CD4-positive, alpha-beta T cell treated with Interleukin-6 at 100 ng/mL for 8 hours (primary cell): ENCODE measurements around the gene ZNF618.
"Not testable (repeated sequence)": the region's sequence is repeated elsewhere in the genome, so short reads cannot be mapped to it uniquely, and the experiment has no call there.

ENCODE experiments used
- DNase-seq: peaks from one replicate; pipeline ENCODE4 v3.0.0-alpha.2; 2020; ENCODE audit warnings: mixed read lengths, low spot score

ZNF618 gene

DNA sequence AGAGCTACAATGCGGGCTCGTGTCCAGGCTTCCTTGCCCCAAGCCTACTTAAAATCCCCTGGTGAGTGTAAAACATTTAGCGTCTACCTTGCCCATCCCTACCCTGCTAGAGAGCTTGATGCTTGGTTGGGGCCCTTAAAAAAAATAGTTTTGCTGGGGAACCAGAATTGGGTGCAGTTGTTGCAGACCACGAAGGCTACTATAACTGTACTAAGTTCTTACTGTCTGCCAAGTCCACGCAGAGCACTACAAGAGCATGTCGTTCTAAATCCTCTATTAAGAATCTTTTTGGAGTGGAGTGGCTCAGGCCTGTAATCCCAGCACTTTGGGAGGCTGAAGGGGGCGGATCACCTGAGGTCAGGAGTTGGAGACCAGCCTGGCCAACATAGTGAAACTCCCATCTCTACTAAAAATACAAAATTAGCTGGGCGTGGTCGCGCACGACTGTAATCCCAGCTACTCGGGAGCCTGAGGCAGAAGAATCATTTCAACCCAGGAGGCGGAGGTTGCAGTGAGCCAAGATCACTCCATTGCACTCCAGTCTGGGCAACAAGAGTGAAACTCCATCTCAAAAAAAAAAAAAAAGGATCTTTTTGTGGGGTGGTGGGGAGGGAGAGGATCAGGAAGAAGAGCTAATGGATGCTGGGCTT, 206.8 kb downstream of the ZNF618 start:
- DNase-seq = not testable (repeated sequence)

DNA sequence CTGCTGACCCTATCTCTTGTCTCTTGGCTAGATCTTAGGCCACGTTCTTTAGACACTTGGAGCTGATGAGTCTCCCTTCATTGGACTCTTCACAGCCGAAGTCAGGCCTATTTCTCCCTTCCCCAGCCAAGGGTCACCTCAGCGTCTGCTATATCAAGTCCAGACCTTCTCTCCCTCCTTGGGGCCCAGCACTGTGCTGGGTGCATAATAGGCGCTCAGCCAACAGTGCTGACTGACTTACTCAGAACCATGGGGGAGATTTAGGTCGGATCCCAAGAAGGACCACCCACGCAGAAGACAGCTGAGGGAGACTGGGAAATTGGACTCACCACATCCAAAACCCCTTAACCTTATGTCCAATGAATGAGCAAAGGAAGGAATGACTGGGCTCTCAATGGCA, 207.6 kb downstream of the ZNF618 start:
- no peak for DNase-seq

DNA sequence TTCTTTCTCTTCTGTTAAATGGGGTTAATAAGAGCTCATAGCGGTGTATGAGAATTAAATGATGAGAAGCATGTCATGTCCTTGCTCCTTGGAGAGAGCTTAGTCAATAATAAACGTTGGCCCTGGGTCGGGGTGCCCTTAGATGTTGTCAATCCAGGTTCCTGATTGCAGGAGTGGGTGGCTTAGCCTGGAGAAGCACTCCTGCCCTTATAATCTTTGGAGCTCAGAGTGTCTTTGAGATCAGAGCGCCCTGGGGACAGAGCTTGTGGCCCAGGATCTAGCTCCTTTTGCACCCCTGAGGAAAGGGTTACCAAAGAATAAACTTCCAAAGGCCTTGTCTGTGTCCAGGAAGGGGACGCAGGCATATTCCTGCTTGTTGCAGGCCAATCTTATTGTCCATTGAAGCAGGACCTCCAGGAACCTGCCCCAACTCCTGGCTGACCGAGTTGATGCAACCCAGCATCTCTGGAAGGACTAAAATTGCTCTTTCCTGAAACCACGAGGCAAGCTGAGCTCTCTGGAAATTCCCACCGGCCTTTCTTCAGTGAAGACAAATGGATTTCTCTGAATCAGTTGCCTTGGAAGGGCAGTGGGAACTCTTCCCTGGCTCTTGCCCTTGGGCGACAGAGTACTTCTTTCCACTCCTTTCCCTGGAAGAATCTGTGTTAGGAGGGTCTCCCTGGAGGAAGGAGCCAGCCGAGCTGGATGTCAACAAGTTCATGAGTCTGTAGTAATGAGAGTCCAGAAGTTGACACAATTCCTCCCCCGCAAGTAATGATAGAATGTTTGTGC, 208.4 kb downstream of the ZNF618 start:
- DNase-seq = no peak

DNA sequence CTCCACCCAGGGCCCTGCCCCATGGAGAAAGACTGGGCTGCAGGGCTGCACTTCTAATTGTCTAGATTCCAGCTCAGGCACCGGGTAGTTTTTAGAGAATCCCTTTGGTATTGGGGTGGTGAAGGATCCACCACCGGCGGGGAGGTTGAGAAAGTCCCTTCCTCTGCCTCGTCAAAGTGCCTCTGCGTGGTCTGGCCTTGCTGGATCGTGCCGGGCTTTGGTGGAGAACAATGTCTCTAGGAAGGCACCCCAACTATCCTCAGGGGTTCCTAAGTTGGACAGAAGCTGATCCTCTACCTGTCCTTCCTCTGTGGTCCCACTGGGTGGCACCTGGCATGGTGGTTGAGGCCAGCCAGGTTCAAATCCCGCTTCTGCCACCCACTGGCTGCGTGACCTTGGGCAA, 209.3 kb downstream of the ZNF618 start:
- no peak for DNase-seq

DNA sequence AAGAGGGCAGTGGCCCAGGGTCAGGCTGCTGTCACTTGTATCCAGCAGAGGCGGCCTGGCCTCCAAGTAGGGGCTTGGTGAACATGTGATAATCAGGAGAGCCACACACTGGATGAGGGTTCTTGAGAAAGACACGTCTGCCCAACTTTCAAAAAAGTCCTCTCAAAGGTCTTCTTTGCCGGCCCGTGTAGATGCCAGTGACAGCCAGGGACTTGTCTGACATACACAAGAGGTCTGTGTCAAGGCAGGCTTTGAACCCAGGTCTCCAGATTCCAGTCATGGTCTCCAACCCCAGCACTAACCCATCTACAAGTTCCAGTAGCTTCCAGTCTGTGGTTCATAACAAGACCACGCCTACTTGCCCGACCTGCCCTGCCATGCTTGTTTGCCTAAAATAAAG, 209.9 kb downstream of the ZNF618 start:
- no peak for DNase-seq

DNA sequence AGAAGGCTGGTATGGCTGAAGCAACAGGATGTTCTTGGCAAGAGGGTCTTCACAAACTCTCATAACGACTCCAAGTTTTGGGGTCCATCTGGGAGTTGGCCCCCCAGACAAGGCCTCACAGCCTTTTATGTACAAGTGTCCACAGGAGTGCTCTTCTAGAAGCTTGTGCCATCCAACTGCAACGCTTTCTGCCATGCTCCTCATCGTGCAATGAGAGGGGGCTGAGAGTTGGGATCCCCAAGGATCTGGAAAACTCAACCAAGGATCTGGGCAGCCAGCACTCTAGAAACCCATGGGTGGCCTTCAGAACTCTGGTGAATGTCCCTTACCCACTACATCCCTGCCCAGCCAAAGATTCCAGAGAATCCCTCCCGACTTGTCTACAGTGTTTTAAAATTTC, 210.5 kb downstream of the ZNF618 start:
- no peak for DNase-seq

DNA sequence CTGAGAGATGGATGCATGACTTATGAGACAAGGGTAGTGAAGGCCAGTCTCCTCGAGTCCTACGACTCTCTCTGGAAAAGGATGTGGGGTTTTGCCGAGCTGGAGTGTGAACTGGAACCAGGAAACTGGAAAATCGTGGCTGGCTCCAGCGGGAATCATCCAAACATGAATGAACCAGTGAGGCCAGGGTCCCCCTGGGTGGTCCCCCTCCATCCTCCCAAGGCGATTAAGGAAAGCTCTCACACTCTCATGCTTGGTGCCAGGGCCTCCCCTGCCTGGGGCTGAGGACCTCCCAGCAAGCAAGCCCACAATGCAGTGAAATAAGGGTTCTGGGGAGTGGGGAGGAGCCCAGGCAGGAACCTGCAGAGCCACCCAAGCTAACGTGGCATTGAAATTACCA, 211.6 kb downstream of the ZNF618 start:
- no peak for DNase-seq

DNA sequence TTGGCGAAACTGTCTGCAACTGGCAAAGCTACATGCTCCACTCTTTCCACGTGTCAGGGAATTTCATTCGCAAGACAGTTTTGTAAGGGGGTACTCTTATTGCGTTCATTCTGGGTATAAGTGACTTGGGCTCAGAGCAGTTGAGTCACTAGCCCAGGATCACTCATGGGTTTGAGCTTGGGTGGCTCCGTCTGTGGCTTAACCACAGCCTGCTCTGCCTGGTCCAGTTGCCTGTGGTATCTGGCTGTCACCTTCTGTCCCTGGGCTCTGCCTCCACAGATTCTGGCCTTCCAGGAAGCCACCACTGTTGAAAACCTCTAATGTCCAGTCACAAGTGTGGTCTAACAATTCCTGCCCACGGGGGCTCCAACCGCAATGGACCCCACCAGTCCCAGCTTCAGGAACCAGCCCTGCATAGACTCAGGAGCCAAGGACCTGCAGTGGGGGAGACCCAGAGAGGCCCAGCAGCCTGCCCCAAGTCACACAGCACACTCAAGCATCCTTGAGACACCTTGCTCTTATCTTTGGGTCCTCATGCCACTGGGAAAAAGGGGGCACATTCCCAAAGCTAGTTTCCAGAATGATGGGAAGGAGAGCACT, 212.6 kb downstream of the ZNF618 start:
- no peak for DNase-seq

DNA sequence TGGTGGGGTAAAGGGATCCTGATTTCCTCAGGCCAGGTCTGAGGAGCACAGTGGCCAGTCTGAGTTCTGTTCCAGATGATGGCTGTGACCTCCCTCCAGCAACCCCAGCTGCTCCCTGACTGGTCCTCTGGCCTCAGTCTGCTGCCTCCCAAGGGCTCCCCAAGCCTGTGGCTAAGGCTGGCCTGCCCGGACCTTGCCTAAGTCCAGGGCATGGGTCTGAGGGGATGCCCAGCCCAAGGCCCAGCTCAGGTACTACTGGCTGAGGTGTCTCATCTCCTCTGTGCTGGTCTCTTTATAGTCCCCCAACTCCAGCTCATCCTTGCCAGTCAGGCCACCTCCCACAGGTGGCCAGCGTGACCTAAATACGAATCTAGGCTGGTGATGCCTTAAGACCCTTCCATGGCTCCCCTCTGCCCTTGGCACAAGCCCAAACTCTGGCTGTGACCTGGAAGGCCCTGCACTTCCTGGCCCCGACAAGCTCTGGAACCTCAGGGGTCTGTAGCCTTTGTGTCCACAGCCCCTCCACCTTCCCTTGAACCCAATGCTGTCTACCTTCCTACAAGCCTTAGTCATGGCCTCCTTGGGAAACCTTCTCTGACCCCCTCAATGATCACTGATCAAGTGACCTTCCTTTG, 213.2 kb downstream of the ZNF618 start:
- no peak for DNase-seq

DNA sequence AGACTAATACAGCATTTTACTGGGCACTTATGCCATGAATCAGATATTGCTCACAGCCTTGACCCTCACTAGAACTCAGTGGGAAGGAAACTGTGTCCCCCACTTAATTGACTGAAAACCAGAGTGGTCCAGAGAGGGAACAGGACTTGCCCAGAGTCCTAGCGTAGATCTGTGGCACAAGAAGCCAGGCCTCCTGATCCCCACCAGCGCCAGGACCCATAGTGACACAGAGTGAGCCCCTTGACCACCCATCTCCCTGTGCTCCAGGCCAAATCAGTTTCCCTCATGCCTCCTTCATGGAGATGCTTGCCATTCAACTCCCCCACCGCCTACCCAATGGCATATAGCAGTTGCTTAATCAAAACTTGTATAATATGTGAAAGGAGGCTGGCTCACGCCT, 214.7 kb downstream of the ZNF618 start:
- no peak for DNase-seq

DNA sequence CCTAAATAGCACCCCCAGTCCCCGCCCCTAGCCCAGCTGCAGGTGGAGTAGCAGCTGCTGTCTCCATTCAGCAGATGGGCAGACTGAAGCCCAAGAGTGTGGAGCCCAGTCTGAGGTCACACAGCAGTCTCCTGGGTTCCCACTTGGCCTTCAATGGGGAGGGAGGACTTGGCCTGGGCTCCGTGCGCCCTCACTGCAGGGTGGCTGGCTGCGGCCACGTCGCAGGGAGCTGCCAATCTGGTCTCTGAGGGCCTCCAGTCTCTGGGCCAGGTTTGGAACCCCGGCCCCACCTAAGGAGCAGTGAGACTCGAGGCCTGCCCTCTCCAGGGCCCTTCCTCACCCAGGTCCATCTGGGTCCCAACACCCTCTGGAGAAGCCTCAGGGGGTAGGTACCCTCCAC, 215.6 kb downstream of the ZNF618 start:
- DNase-seq = no peak

DNA sequence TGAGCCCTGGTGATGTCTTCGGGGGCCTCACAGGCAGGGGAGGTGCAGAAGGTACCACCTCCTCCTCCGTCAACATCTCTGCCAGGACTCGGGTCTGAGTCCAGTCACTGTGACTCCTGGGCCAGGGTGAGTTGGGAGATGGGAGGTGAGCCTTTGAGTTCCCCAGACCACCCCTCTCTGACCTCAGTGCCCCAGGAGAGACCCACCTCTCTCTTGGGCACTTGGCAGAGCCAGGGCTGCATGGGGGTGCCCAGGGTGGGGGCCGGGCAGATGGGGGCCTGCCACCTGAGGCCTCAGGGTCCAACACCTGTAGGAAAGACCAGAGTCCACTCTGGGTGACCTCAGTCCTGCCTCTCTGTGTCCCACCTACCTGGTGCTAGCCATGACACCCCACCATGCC, 216.2 kb downstream of the ZNF618 start:
- DNase-seq = no peak

DNA sequence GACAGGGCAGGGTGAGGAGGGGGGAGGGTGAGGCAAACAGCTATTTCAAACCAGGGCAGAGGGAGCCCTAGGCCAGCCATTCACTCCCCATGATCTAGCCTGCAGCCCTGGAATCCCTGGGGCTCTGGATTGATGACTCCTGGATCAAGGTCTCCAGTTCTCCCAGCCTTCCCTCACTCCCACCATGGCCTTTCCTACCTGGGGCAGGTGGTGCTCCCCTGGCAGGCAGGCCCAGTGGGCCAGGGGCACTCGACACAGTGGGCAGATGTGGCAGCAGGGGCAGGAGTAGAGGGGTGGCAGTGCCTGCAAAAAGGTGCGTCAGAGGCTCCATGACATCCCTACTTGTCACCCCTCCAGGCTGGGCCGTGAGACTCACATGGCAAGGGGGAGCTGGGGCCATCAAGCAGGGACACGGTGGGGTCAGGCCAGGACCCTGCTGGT, 216.9 kb downstream of the ZNF618 start:
- no peak for DNase-seq

DNA sequence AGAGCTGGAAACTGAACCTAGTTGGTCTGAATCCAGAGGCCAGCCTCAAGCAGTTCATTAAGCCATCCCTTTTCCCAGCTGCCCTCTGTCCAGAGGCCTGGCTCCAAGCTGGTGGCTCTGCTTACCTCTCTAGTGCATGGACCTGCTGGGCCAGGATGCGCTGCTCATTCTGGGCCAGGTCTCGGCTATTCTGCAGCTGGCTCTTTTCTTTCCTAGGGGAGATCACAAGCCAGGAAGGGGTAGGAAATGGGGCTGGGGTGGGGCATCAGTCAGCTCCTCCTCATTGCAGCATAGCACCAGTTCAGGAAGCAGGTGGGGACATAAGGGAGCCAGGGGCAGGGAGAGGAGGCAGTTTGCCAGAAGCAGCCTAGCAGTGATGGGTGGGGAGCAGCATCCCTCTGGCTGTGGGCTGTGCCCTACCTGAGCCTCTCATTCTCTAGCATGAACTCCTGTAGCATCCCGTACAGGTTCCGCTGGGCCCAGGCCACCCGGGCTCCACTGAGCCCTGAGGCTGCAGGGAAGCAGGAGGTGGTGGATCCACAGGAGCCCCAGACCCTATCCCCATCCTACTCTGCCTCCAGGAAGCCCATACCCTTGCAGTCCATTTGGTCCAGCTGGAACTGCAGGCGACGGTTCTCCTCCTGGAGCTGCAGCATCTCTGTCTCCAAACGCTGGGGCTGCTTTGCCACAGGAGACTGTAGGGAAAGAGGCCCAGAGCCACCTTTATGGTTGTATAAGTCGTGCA, 217.8 kb downstream of the ZNF618 start:
- no peak for DNase-seq

DNA sequence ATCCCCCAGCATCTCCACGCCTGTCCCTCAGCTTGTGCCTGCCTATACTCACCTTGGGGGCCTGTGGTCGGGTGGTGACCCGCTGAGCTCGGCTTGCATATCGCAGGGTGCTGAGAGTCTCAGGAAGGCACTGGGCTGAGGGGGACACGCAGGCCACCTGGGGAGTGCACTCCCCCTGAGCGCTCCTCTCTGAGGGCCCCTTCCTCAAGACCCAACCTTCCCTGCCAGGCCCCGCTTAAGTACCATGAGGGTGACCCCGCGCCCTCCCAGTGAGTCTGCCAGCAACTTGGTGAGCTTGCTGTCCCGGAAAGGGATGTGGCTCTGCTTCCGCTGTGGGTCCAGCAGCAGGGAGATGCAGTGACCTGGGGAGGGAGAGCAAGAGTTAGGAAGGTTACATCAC, 218.9 kb downstream of the ZNF618 start:
- no peak for DNase-seq

DNA sequence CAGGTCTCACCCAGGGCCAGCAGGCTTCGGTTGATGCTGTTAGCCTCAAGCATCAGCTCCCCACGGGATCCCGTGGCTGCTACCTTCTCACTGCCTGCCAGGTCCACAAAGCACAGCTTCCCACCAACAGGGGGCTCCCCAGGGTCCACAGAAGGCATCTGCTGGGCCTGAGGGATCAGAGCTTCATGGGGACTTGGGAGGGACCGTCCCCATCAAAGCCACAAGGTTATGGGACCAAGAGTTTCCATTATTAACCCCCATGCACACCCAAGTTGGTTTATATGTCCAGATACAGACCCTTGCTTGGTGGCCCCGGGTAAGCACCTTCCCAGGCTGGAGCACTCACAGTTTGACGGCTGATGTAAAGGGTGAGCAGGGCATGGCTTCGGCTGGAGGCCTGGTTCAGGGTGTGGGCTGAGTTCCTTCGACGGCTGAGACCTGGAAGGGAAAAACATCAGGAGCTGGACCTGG, 220.0 kb downstream of the ZNF618 start:
- no peak for DNase-seq

DNA sequence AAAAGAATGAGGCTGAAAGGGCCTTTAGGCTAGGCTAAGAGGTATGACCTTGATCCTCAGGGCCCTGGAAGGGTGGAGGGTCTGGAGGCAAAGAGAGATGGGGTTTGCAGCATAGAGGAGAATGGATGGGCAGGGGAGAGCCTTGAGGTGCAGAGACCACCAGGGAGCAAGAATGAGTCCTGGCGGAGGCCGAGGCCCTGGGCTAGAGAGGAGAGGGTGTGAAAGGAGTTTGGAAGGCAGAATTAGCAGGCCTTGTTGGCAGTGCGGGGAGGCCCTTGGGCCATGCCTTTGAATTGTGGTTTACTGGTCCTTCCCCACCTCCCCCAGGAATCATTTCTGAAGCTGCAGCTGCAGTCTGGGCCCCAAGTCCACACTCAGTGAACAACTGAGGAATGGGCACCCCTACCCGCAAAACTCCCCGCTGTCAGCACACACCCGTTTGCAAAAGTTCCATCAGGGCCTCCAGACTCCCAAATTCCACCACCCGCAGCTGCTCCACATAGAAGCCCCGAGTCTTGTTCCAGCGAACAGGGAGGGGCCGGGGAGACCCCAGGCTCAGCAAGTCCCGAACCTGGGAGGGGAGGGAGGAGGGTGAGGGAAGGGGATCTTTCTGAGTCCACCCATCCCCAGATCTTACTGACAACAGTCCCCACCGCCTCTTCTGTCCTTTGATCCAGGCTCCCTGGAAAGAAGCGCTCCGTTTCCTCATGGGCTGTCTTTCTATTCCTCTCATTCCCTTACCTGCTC, 220.9 kb downstream of the ZNF618 start:
- no peak for DNase-seq

DNA sequence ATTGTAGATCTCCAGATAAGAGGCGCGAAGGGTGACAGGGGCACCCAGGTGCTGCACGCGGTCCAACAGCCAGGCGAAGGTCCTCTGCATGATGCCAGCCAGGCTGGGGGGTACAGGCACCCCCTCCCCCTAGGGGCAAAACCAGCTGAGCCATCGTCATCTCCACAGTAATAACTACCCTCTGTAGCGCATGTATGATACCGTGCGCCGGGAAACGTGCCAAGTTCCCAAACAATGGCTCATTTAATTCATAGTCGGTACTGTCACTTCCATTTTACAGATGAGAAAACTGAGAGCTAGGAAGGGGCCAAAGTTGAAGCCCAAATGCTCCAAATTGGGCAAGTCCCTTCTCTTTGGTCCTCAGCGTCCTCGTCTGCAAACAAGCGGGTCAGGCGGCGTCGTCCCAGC, 221.5 kb downstream of the ZNF618 start:
- no peak for DNase-seq

DNA sequence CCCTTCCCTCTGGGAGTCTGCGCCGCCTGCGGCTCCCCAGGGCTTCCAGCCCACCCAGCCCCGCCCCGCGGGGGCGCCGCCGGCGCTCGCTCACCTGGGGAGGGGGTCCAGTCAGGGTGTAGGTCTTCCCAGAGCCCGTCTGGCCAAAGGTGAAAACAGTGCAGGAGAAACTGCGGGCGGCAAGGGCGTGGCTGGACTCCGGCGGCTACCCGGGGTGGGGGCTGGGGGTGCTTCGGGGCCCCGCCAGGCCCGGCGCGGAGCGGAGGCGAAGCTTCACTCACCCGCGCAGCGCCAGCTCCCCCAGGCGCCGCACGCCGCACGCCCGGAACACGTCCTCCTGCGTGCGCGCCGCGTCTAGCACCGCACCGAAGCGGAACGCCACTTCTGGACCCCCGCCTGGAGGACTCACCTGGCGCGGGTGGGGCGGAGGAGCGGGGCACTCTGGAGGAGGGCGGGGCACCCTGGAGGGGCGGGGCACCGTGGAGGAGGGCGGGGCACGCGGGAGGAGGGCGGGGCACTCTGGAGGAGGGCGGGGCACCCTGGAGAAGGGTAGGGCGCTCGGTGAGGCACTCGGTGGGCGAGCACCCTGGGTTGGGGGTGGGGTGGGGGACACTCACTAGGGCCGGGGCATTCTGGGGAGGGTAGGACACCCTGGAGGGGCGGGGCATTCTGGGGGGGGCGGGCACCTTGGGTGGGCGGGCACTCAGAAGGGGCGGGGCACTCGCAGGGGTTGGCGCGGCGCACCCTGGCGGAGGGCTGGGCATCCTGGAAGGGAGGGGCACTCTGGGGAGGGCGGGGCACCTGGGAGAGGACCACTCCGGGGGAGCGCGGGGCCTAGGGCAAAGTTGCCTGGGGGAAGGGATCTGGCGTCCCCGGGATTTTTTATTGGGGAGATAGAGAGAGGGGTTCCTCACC, 222.2 kb downstream of the ZNF618 start:
- DNase-seq = no peak
